Gastroesophageal sphincter (tissue), 3 donors: ENCODE results near the gene TUBAL3.
"Not testable (repeated sequence)": the region's sequence is repeated elsewhere in the genome, so short reads cannot be mapped to it uniquely, and the experiment has no call there.

Experiments used
- CTCF ChIP-seq, 4 experiments: fragments of 200-600 bp in 2 of 4; fragments of 450-650 bp in 2 of 4; sonication (generic) in 1 of 4; IDR thresholded peaks; one replicate each; pipeline ENCODE4 v1.5.1; 2017 to 2019; ENCODE audit warnings: antibody characterized with exemption in 4 of 4, mild to moderate bottlenecking in 2 of 4, moderate library complexity in 2 of 4
- POLR2A ChIP-seq, 2 donors: fragments of 450-650 bp; IDR thresholded peaks; one replicate each; pipeline ENCODE4 v1.6.1; 2017; ENCODE audit warnings: antibody characterized with exemption in 2 of 2, mild to moderate bottlenecking in 2 of 2, moderate library complexity in 1 of 2
- POLR2AphosphoS5 ChIP-seq: sonication (generic); formaldehyde crosslinking; IDR thresholded peaks from one replicate; pipeline ENCODE4 v1.6.1; 2017; ENCODE audit warnings: antibody characterized with exemption

- TF ChIP-seq CTCF (IDR thresholded peaks at IDR 0.05); POLR2AphosphoS5; POLR2A (IDR thresholded peaks at IDR 0.05): not testable (repeated sequence)
These were observed 24.2 kb downstream of the TUBAL3 start for GRCh38 chr10:5380395-5380794.
